ENCODE measurements around the gene BBS2.

The BBS2 gene

GRCh38 chr16:56479469-56479868 lies 40.4 kb downstream of the BBS2 start:
- CTCF ChIA-PET: interaction anchor here (0.7 kb wide), 1 partner anchor 116 kb away, joined by 3 read pairs; no protein-coding TSS in a partner anchor
- POLR2A ChIA-PET: interaction anchor here (0.9 to 1.0 kb wide), 2 partner anchors 27 to 28 kb away, joined by 3 to 5 read pairs; partner anchors contain the start of genes NUDT21 and OGFOD1
- DNase-seq (ENCODE audit: extremely low spot score): no peak
- TF ChIP-seq BHLHE40 (IDR thresholded peaks at IDR 0.05; ENCODE audit: borderline replicate concordance): no peak
- no peak for TF ChIP-seq L3MBTL2 (conservative IDR thresholded peaks at IDR 0.05)
- no peak for TF ChIP-seq FOXM1 (IDR thresholded peaks at IDR 0.05; ENCODE audit: borderline replicate concordance)
- no peak for TF ChIP-seq TARDBP (IDR thresholded peaks at IDR 0.05)
- no peak for TF ChIP-seq FOXK2 (IDR thresholded peaks at IDR 0.05)
- no peak for TF ChIP-seq SP1 (IDR thresholded peaks at IDR 0.05)
- TF ChIP-seq ELF4 (IDR thresholded peaks at IDR 0.05): no peak
- TF ChIP-seq ARNT (IDR thresholded peaks at IDR 0.05): no peak
- no peak for TF ChIP-seq HDGF (IDR thresholded peaks at IDR 0.05; ENCODE audit: borderline replicate concordance)
- no peak for TF ChIP-seq ZNF384 (IDR thresholded peaks at IDR 0.05)
- no peak for TF ChIP-seq FOXA1 (IDR thresholded peaks at IDR 0.05)

GRCh38 chr16:56478281-56479049 lies 41.4 kb downstream of the BBS2 start:
- TF ChIP-seq L3MBTL2 (conservative IDR thresholded peaks at IDR 0.05) (no peak), BHLHE40 (IDR thresholded peaks at IDR 0.05; ENCODE audit: borderline replicate concordance) (no peak), HDGF (IDR thresholded peaks at IDR 0.05; ENCODE audit: borderline replicate concordance) (no peak), SUZ12 (IDR thresholded peaks at IDR 0.05) (no peak), CTBP1 (IDR thresholded peaks at IDR 0.05; ENCODE audit: borderline replicate concordance) (no peak), NFRKB (IDR thresholded peaks at IDR 0.05) (no peak), FOXK2 (IDR thresholded peaks at IDR 0.05) (no peak), TARDBP (IDR thresholded peaks at IDR 0.05) (no peak), FOXA1 (IDR thresholded peaks at IDR 0.05) (no peak), SP1 (IDR thresholded peaks at IDR 0.05) (no peak), ZNF384 (IDR thresholded peaks at IDR 0.05) (no peak), LEF1 (IDR thresholded peaks at IDR 0.05; ENCODE audit: borderline replicate concordance) (no peak), ARNT (IDR thresholded peaks at IDR 0.05) (no peak), FOXM1 (IDR thresholded peaks at IDR 0.05; ENCODE audit: borderline replicate concordance) (no peak), ELF4 (IDR thresholded peaks at IDR 0.05) (no peak)
- POLR2A ChIA-PET: no interaction called here
- CTCF ChIA-PET: no interaction called here
- DNase-seq (ENCODE audit: extremely low spot score): no peak

DNA sequence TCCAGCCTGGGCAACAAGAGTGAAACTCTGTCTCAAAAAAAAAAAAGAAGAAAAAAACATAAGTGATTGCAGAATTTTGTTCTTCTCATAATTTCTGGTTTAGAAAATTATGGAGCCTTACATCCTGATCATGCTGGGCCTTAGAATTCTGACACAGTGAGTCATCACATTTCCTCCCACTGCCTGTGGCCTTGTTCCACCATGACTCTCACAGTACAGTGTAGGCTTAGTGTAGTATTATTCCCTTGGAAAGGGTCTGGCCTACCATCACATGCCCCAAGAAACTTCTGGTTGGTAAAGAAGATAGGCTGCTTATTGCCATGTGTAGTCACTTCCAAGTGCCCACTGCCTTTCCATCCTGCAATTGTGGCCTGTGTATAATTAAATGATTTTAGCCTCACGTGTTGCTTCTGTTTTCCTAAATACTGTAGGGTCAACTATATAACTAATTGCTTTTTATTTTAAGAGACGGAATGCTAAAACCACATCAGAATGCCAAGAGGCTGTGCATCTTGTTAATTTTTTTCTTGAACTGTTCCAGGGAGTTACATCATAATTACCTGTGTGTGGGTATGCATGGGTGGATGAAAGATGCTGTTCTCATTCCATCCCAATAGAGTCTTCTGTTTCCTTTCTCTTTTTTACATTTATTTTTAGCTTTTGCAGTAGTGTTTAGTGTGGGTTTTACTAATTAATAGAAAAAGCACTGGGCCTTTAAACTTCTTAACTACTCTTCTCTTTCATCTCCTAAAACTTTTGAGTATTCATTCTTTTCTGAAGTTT lies 42.5 kb downstream of the BBS2 start:
- no peak for TF ChIP-seq ELF4 (IDR thresholded peaks at IDR 0.05)
- no peak for TF ChIP-seq HDGF (IDR thresholded peaks at IDR 0.05; ENCODE audit: borderline replicate concordance)
- TF ChIP-seq CTBP1 (IDR thresholded peaks at IDR 0.05; ENCODE audit: borderline replicate concordance): no peak
- TF ChIP-seq BHLHE40 (IDR thresholded peaks at IDR 0.05; ENCODE audit: borderline replicate concordance): no peak
- no peak for TF ChIP-seq NFRKB (IDR thresholded peaks at IDR 0.05)
- TF ChIP-seq SUZ12 (IDR thresholded peaks at IDR 0.05): no peak
- TF ChIP-seq SP1 (IDR thresholded peaks at IDR 0.05): no peak
- TF ChIP-seq, protein P1, sequence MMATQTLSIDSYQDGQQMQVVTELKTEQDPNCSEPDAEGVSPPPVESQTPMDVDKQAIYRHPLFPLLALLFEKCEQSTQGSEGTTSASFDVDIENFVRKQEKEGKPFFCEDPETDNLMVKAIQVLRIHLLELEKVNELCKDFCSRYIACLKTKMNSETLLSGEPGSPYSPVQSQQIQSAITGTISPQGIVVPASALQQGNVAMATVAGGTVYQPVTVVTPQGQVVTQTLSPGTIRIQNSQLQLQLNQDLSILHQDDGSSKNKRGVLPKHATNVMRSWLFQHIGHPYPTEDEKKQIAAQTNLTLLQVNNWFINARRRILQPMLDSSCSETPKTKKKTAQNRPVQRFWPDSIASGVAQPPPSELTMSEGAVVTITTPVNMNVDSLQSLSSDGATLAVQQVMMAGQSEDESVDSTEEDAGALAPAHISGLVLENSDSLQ (IDR thresholded peaks at IDR 0.05): no peak
- no peak for TF ChIP-seq ARNT (IDR thresholded peaks at IDR 0.05)
- no peak for TF ChIP-seq FOXA1 (IDR thresholded peaks at IDR 0.05)
- no peak for TF ChIP-seq TARDBP (IDR thresholded peaks at IDR 0.05)
- no peak for TF ChIP-seq ZNF384 (IDR thresholded peaks at IDR 0.05)
- no peak for TF ChIP-seq FOXM1 (IDR thresholded peaks at IDR 0.05; ENCODE audit: borderline replicate concordance)
- no peak for TF ChIP-seq L3MBTL2 (conservative IDR thresholded peaks at IDR 0.05)
- TF ChIP-seq LEF1 (IDR thresholded peaks at IDR 0.05; ENCODE audit: borderline replicate concordance): no peak
- no peak for TF ChIP-seq FOXK2 (IDR thresholded peaks at IDR 0.05)
- no peak for DNase-seq (ENCODE audit: extremely low spot score)
- POLR2A ChIA-PET: no interaction called here
- CTCF ChIA-PET: no interaction called here

GRCh38 chr16:56475201-56475600 lies 44.6 kb downstream of the BBS2 start:
- CTCF ChIA-PET: no interaction called here
- TF ChIP-seq, protein P1 (IDR thresholded peaks at IDR 0.05): peak; percentile 5; the same call in 1 of the 2 replicates
- no peak for TF ChIP-seq FOXM1 (IDR thresholded peaks at IDR 0.05; ENCODE audit: borderline replicate concordance)
- DNase-seq (ENCODE audit: extremely low spot score): no peak
- POLR2A ChIA-PET: no interaction called here

DNA sequence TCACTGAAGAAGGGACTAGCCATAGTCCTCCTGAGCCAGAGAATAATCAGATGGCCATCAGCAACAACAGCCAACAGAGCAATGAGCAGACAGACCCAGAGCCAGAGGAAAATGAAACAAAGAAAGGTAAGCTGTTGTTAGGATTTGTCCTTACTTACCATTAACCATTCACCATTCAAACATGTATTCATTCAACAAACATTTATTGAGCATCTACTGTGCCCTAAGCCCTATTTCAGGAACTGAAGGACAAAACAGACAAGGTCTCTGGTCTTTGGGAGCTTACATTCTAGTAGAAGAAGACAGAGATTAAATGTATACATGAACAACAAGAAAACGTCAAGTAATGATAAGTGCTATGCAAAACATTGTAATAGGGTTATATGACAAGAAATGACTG lies 49.2 kb downstream of the BBS2 start:
- ChIA-PET POLR2A (no interaction called here), CTCF (no interaction called here)
- TF ChIP-seq ARNT (IDR thresholded peaks at IDR 0.05) (no peak), FOXA1 (IDR thresholded peaks at IDR 0.05) (no peak), CTBP1 (IDR thresholded peaks at IDR 0.05; ENCODE audit: borderline replicate concordance) (no peak), ELF4 (IDR thresholded peaks at IDR 0.05) (no peak), HDGF (IDR thresholded peaks at IDR 0.05; ENCODE audit: borderline replicate concordance) (no peak), SUZ12 (IDR thresholded peaks at IDR 0.05) (no peak), L3MBTL2 (conservative IDR thresholded peaks at IDR 0.05) (no peak), TARDBP (IDR thresholded peaks at IDR 0.05) (no peak), FOXK2 (IDR thresholded peaks at IDR 0.05) (no peak), SP1 (IDR thresholded peaks at IDR 0.05) (no peak), NFRKB (IDR thresholded peaks at IDR 0.05) (no peak), FOXM1 (IDR thresholded peaks at IDR 0.05; ENCODE audit: borderline replicate concordance) (no peak), BHLHE40 (IDR thresholded peaks at IDR 0.05; ENCODE audit: borderline replicate concordance) (no peak), LEF1 (IDR thresholded peaks at IDR 0.05; ENCODE audit: borderline replicate concordance) (no peak), ZNF384 (IDR thresholded peaks at IDR 0.05) (no peak)
- TF ChIP-seq, protein P1 (IDR thresholded peaks at IDR 0.05): no peak
- no peak for DNase-seq (ENCODE audit: extremely low spot score)

Measured in HEK293T (cell line).